A549 (cell line): Measurements from ENCODE around the gene OAS1. TPM values are rescaled to one million over a fixed set of nuclear protein-coding genes. Genes with fewer than 3 reads are reported as not detected.

Source experiments
- ATAC-seq, 2 experiments: fragments of 200-7000 bp in 1 of 2; fragments of >200 bp in 1 of 2; cut with Nextera tagmentation in 1 of 2; cut with Tn5 transposase in 1 of 2; 3 replicates each; pipeline versions ENCODE4 v1.8.0 to v1.9.1; 2018 to 2020; ENCODE audit warnings: mild to moderate bottlenecking in 1 of 2, moderate library complexity in 1 of 2
- CTCF ChIA-PET: fragments of 300-600 bp; sonication (Branson Sonifier 250); formaldehyde crosslinking; extraction: SDS; loops from one replicate; lab custom pipeline; 2021; ENCODE audit warnings: antibody characterized with exemption, inconsistent platforms; lab: Yijun Ruan, JAX
- POLR2A ChIA-PET: fragments of 350-600 bp; formaldehyde crosslinking; extraction: SDS; loops from one replicate; lab custom pipeline; 2021; ENCODE audit warnings: antibody characterized with exemption, inconsistent platforms; lab: Yijun Ruan, JAX
- DNase-seq, 2 experiments: peaks; one replicate each; pipeline versions ENCODE4 v3.0.0 to v3.0.0-alpha.2; 2011 to 2016; ENCODE audit warnings: low read depth in 1 of 2, low spot score in 1 of 2
- FAIRE-seq: peaks from 2 replicates; lab custom pipeline; 2011; peaks lifted over from hg19 to GRCh38; lab: Jason Lieb, UNC
- H3K27ac ChIP-seq, 2 experiments: fragments of >200 bp; sonication (Bioruptor Twin); formaldehyde crosslinking; 3 replicates each; pipeline ENCODE4 v1.5.1; 2016 to 2017
- H3K4me1 ChIP-seq: fragments of >200 bp; sonication (Bioruptor Twin); formaldehyde crosslinking; 3 replicates; pipeline ENCODE4 v1.6.1; 2016
- H3K4me2 ChIP-seq: fragments of >200 bp; sonication (Bioruptor Twin); formaldehyde crosslinking; 3 replicates; pipeline ENCODE4 v1.6.1; 2016
- H3K4me3 ChIP-seq: fragments of >200 bp; sonication (Bioruptor Twin); formaldehyde crosslinking; 3 replicates; pipeline ENCODE4 v1.5.1; 2016
- H3K9me3 ChIP-seq: fragments of >200 bp; sonication (Bioruptor Twin); formaldehyde crosslinking; 3 replicates; pipeline ENCODE4 v1.6.1; 2016
- BHLHE40 ChIP-seq: IDR thresholded peaks from 2 replicates; pipeline ENCODE4 v1.6.1; 2012; ENCODE audit warnings: low read depth, low read length, inconsistent platforms
- CBX8 ChIP-seq: fragments of 200-600 bp; sonication (generic); IDR thresholded peaks from 2 replicates; pipeline ENCODE4 v1.6.1; 2016
- CHD2 ChIP-seq: fragments of 150-350 bp; IDR thresholded peaks from 2 replicates; pipeline ENCODE4 v1.6.1; 2014; ENCODE audit warnings: low read length; ENCODE audit not compliant: partially characterized antibody
- ESRRA ChIP-seq: fragments of 150-350 bp; IDR thresholded peaks from 2 replicates; pipeline ENCODE4 v1.6.1; 2014; ENCODE audit warnings: mild to moderate bottlenecking, low read length, borderline replicate concordance
- FOSB ChIP-seq: fragments of 250-450 bp; sonication (Bioruptor Pico); IDR thresholded peaks from 2 replicates; pipeline ENCODE4 v1.5.0; 2020; ENCODE audit warnings: mild to moderate bottlenecking, moderate library complexity
- FOXS1 ChIP-seq: fragments of 250-450 bp; sonication (Bioruptor Pico); IDR thresholded peaks from 2 replicates; pipeline ENCODE4 v1.5.0; 2020; ENCODE audit warnings: mild to moderate bottlenecking, moderate library complexity
- GATA3 ChIP-seq: IDR thresholded peaks from 2 replicates; pipeline ENCODE4 v1.6.1; 2012; ENCODE audit warnings: borderline replicate concordance
- HDAC2 ChIP-seq: fragments of 200-600 bp; sonication (generic); IDR thresholded peaks from 2 replicates; pipeline ENCODE4 v1.6.1; 2016
- HES2 ChIP-seq: fragments of >200 bp; sonication (Bioruptor Twin); formaldehyde crosslinking; IDR thresholded peaks from 2 replicates; pipeline ENCODE4 v1.6.1; 2016
- HMGXB4 ChIP-seq: fragments of 250-450 bp; sonication (Bioruptor Pico); IDR thresholded peaks from 2 replicates; pipeline ENCODE4 v1.5.0; 2021; ENCODE audit warnings: mild to moderate bottlenecking, moderate library complexity, borderline replicate concordance
- JUN ChIP-seq, 2 experiments: fragments of >200 bp; sonication (Bioruptor Twin); formaldehyde crosslinking; IDR thresholded peaks; 2 replicates in 1 of 2; 3 replicates in 1 of 2; pipeline ENCODE4 v1.6.1; 2016 to 2017
- JUNB ChIP-seq: fragments of >200 bp; sonication (Bioruptor Twin); formaldehyde crosslinking; IDR thresholded peaks from 2 replicates; pipeline ENCODE4 v1.6.1; 2016
- KDM1A ChIP-seq: fragments of 200-600 bp; sonication (generic); IDR thresholded peaks from 2 replicates; pipeline ENCODE4 v1.6.1; 2016; ENCODE audit warnings: low read depth, mild to moderate bottlenecking
- MYC ChIP-seq: IDR thresholded peaks from 2 replicates; pipeline ENCODE4 v1.6.1; 2012; ENCODE audit warnings: mild to moderate bottlenecking, inconsistent platforms, low read length, improper control_type of control experiment, borderline replicate concordance
- PHF8 ChIP-seq: fragments of 200-600 bp; sonication (generic); IDR thresholded peaks from 2 replicates; pipeline ENCODE4 v1.6.1; 2016; ENCODE audit warnings: low read depth, mild to moderate bottlenecking, antibody characterized with exemption, moderate library complexity, borderline replicate concordance
- POLR2A ChIP-seq: IDR thresholded peaks from 2 replicates; pipeline ENCODE4 v1.6.1; 2012; ENCODE audit warnings: mild to moderate bottlenecking, low read length
- RCOR1 ChIP-seq: fragments of 150-350 bp; IDR thresholded peaks from 2 replicates; pipeline ENCODE4 v1.6.1; 2014; ENCODE audit warnings: antibody characterized with exemption, low read length, low read depth
- RFX5 ChIP-seq: fragments of 450-650 bp; IDR thresholded peaks from 2 replicates; pipeline ENCODE4 v1.7.1; 2014; ENCODE audit warnings: antibody characterized with exemption, mild to moderate bottlenecking, moderate library complexity
- RNF2 ChIP-seq: fragments of 200-600 bp; sonication (generic); IDR thresholded peaks from 2 replicates; pipeline ENCODE4 v1.6.1; 2016; ENCODE audit warnings: low read depth, mild to moderate bottlenecking, antibody characterized with exemption, moderate library complexity, borderline replicate concordance
- SMC3 ChIP-seq: fragments of >200 bp; sonication (Bioruptor Twin); formaldehyde crosslinking; IDR thresholded peaks from 3 replicates; pipeline ENCODE4 v1.6.1; 2018; ENCODE audit warnings: inconsistent platforms
- ZC3H11A ChIP-seq: fragments of 450-650 bp; IDR thresholded peaks from 2 replicates; pipeline ENCODE4 v1.6.1; 2014; ENCODE audit warnings: antibody characterized with exemption, mild to moderate bottlenecking
- ZFP36 ChIP-seq: fragments of 450-650 bp; IDR thresholded peaks from 2 replicates; pipeline ENCODE4 v1.6.1; 2014; ENCODE audit warnings: borderline replicate concordance; ENCODE audit not compliant: partially characterized antibody
- ZNF302 ChIP-seq: fragments of 250-450 bp; sonication (Bioruptor Pico); IDR thresholded peaks from 2 replicates; pipeline ENCODE4 v1.9.0; 2021; ENCODE audit warnings: inconsistent platforms, mild to moderate bottlenecking, moderate library complexity
- WGBS: methylation state at CpG from one replicate; pipeline ENCODE4 v1.1.6; 2017; ENCODE audit errors: missing lambda C conversion rate; 5-methylcytosine and 5-hydroxymethylcytosine counted together
- polyA plus RNA-seq, 4 experiments: library from polyadenylated mRNA; depleted of rRNA in 3 of 4; stranded (reverse); fragments of >200 nt; fragmentation: RNase III in 1 of 4; extraction: RNeasy Plus Mini Kit Qiagen cat#74134 plus additional on column Dnase treatment in 1 of 4; gene quantifications; 2 replicates in 3 of 4; 3 replicates in 1 of 4; pipeline ENCODE4 v1.2.3, GENCODE V29; 2011 to 2017
- TF ChIP-seq, protein P1 (sequence below): fragments of >200 bp; sonication (Bioruptor Twin); formaldehyde crosslinking; IDR thresholded peaks from 3 replicates; pipeline ENCODE4 v1.5.1; 2016
- TF ChIP-seq, protein P2 (sequence below): IDR thresholded peaks from 2 replicates; pipeline ENCODE4 v1.6.1; 2012; ENCODE audit warnings: low read depth, borderline replicate concordance
- TF ChIP-seq, protein P3 (sequence below): fragments of 200-600 bp; sonication (generic); IDR thresholded peaks from 2 replicates; pipeline ENCODE4 v1.6.1; 2016; ENCODE audit warnings: antibody characterized with exemption, mild to moderate bottlenecking, moderate library complexity

Gene OAS1
- polyA plus RNA-seq, 2 of the 4 experiments (the other 2 are of a cell fraction): 52.8 to 63.6 TPM

GRCh38 chr12:112933129-112933505, 26.4 kb downstream of the OAS1 start (continued):
- TF ChIP-seq, protein P1, sequence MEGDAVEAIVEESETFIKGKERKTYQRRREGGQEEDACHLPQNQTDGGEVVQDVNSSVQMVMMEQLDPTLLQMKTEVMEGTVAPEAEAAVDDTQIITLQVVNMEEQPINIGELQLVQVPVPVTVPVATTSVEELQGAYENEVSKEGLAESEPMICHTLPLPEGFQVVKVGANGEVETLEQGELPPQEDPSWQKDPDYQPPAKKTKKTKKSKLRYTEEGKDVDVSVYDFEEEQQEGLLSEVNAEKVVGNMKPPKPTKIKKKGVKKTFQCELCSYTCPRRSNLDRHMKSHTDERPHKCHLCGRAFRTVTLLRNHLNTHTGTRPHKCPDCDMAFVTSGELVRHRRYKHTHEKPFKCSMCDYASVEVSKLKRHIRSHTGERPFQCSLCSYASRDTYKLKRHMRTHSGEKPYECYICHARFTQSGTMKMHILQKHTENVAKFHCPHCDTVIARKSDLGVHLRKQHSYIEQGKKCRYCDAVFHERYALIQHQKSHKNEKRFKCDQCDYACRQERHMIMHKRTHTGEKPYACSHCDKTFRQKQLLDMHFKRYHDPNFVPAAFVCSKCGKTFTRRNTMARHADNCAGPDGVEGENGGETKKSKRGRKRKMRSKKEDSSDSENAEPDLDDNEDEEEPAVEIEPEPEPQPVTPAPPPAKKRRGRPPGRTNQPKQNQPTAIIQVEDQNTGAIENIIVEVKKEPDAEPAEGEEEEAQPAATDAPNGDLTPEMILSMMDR: no peak
- TF ChIP-seq FOSB (CRISPR knock-in tag) (no peak), KDM1A (no peak), POLR2A (no peak), RFX5 (no peak), ZNF302 (CRISPR knock-in tag) (no peak), FOXS1 (CRISPR knock-in tag) (no peak), JUN (IDR thresholded peaks at IDR 0.05) (no peak), HDAC2 (no peak)
- TF ChIP-seq, protein P2, sequence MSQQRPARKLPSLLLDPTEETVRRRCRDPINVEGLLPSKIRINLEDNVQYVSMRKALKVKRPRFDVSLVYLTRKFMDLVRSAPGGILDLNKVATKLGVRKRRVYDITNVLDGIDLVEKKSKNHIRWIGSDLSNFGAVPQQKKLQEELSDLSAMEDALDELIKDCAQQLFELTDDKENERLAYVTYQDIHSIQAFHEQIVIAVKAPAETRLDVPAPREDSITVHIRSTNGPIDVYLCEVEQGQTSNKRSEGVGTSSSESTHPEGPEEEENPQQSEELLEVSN: no peak
- TF ChIP-seq, all 56 proteins: peak for 0

- no peak for DNase-seq
- no peak overlapping the region for H3K4me2 ChIP-seq
- no peak for TF ChIP-seq RNF2
- TF ChIP-seq, protein P2: no peak
- 88% methylated on average over 1 of the region's 1 CpG for WGBS
- ChIA-PET CTCF (no interaction called here), POLR2A (no interaction called here)
- H3K4me1 ChIP-seq: peaks cover 29% of the 10 kb centered on the region
- FAIRE-seq: no peak
- no peak overlapping the region for H3K4me3 ChIP-seq
- no peaks in the 10 kb centered on the region for H3K9me3 ChIP-seq
- no peak overlapping the region; a peak in 1 of 6 replicates for H3K27ac ChIP-seq
- no peak for ATAC-seq
These were observed 29.5 kb downstream of the OAS1 start for GRCh38 chr12:112936264-112936663.

- Histone ChIP-seq H3K4me3 (no peak overlapping the region), H3K4me2 (no peak overlapping the region), H3K9me3 (no peaks in the 10 kb centered on the region), H3K27ac (peak overlapping the region; percentile 5 to 97; a peak in 2 of 6 replicates), H3K4me1 (peaks cover 27% of the 10 kb centered on the region)
- no peak for TF ChIP-seq JUN (IDR thresholded peaks at IDR 0.05)
- no peak for TF ChIP-seq MYC
- no peak for TF ChIP-seq CBX8
- TF ChIP-seq BHLHE40: no peak
- TF ChIP-seq CHD2: no peak
- no peak for TF ChIP-seq ZFP36
- TF ChIP-seq RFX5: no peak
- TF ChIP-seq RCOR1: no peak
- TF ChIP-seq SMC3: no peak
- TF ChIP-seq JUNB: no peak
- no peak for TF ChIP-seq HMGXB4 (CRISPR knock-in tag)
- no peak for TF ChIP-seq GATA3
- TF ChIP-seq HES2: no peak
- TF ChIP-seq ZC3H11A: no peak
- no peak for TF ChIP-seq ESRRA
- TF ChIP-seq, protein P3, sequence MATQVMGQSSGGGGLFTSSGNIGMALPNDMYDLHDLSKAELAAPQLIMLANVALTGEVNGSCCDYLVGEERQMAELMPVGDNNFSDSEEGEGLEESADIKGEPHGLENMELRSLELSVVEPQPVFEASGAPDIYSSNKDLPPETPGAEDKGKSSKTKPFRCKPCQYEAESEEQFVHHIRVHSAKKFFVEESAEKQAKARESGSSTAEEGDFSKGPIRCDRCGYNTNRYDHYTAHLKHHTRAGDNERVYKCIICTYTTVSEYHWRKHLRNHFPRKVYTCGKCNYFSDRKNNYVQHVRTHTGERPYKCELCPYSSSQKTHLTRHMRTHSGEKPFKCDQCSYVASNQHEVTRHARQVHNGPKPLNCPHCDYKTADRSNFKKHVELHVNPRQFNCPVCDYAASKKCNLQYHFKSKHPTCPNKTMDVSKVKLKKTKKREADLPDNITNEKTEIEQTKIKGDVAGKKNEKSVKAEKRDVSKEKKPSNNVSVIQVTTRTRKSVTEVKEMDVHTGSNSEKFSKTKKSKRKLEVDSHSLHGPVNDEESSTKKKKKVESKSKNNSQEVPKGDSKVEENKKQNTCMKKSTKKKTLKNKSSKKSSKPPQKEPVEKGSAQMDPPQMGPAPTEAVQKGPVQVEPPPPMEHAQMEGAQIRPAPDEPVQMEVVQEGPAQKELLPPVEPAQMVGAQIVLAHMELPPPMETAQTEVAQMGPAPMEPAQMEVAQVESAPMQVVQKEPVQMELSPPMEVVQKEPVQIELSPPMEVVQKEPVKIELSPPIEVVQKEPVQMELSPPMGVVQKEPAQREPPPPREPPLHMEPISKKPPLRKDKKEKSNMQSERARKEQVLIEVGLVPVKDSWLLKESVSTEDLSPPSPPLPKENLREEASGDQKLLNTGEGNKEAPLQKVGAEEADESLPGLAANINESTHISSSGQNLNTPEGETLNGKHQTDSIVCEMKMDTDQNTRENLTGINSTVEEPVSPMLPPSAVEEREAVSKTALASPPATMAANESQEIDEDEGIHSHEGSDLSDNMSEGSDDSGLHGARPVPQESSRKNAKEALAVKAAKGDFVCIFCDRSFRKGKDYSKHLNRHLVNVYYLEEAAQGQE: no peak
- TF ChIP-seq PHF8: no peak
- CTCF ChIA-PET: interaction anchor here (1.3 kb wide), 1 partner anchor 9 kb away, joined by 5 read pairs; no protein-coding TSS in a partner anchor
- ATAC-seq: no peak
- POLR2A ChIA-PET: no interaction called here
- WGBS: 88% methylated on average over 2 of the region's 2 CpGs
- FAIRE-seq: no peak
- no peak for DNase-seq
These were observed 30.2 kb downstream of the OAS1 start for GRCh38 chr12:112936927-112937326.
